ENCODE results near the gene EML4.

The EML4 gene

DNA sequence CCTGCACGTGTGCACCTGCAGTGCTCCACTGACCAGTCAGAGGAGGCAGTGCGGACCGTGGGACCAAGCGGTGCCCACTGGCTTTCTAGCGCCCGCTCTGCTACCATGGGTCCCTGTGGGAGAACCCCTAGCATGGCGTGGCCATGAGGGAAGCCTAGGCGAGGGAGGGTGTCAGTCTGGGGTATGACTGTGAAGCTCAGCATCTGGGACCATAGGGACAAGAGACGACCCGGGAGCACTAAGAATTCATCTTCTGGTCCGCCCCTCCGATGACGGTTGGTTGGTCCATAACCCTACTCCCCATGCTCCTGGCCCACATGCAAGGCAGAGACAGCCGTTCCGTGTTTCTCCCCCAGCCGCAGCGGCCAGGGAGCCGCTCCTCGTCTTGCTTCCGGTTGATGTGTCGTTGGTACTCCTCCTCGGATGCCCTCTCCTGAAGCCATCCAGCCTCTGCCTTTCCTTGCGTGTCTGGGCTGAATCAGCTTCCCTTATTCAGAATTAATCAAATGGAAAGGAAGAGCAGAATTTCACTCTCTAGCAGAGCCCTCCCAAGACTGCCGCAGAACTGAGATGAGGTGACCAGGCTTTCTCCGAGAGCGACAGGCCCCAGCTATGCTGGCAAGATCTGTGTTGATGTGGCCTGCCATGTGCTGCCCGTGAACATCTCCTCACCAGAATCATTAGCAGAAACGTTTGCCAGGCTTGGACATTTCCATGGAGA lies 168.9 kb downstream of the EML4 start:
- no peak for TF ChIP-seq CTCF (IDR thresholded peaks at IDR 0.05; ENCODE audit: borderline replicate concordance, control extremely low read depth, extremely low read depth, insufficient read depth, missing control alignments)
- DNase-seq (ENCODE audit: low spot score) = no peak
- in situ Hi-C loops (cut with MboI; ENCODE audit: low sequenced_read_pairs, unreplicated experiment) = no loop called here

- DNase-seq (ENCODE audit: low spot score) = no peak
- TF ChIP-seq CTCF (IDR thresholded peaks at IDR 0.05; ENCODE audit: borderline replicate concordance, control extremely low read depth, extremely low read depth, insufficient read depth, missing control alignments) = no peak
- in situ Hi-C loops (cut with MboI; ENCODE audit: low sequenced_read_pairs, unreplicated experiment) = no loop called here
Measured at GRCh38 chr2:42338567-42339190, 169.5 kb downstream of the EML4 start.

GRCh38 chr2:42339191-42339912 lies 170.2 kb downstream of the EML4 start:
- TF ChIP-seq CTCF (IDR thresholded peaks at IDR 0.05; ENCODE audit: borderline replicate concordance, control extremely low read depth, extremely low read depth, insufficient read depth, missing control alignments) = no peak
- no peak for DNase-seq (ENCODE audit: low spot score)
- in situ Hi-C loops (cut with MboI; ENCODE audit: low sequenced_read_pairs, unreplicated experiment) = no loop called here

GRCh38 chr2:42340045-42340937 lies 171.1 kb downstream of the EML4 start:
- TF ChIP-seq CTCF (IDR thresholded peaks at IDR 0.05; ENCODE audit: borderline replicate concordance, control extremely low read depth, extremely low read depth, insufficient read depth, missing control alignments) = no peak
- in situ Hi-C loops (cut with MboI; ENCODE audit: low sequenced_read_pairs, unreplicated experiment) = no loop called here

DNA sequence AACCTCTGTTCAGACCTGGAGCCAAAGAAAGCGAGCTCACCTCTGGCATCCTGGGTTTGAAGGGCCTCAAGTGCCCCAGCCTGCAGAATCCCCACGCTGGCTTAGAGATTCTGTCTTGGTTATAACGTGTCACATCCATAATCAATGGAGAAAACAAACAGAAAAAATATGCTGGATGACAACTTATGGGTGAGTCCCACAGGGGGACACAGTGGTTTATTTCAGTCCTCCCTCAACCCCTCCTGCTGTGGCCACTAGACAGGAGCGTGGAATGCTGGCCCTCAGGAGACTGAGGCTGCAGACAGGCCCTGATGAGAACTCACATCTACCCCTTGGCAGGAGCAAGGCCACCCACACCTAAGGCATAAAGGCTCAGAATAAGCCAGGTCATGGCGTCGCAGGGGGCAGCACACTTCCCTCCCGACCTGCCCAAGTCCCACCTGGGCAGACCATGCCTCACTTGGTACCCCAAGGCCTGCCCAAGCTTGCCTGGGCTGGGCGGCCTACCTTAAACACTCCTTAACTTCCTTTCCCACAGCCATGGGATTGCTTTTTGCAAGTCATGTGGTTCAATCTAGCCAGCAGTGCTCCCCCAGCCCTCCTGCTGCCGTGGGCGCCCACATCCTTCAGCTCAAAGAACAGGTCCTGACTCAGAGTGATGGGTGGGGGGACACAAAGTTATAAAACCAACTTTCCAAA lies 171.9 kb downstream of the EML4 start:
- no peak for DNase-seq (ENCODE audit: low spot score)
- in situ Hi-C loops (cut with MboI; ENCODE audit: low sequenced_read_pairs, unreplicated experiment) = no loop called here
- no peak for TF ChIP-seq CTCF (IDR thresholded peaks at IDR 0.05; ENCODE audit: borderline replicate concordance, control extremely low read depth, extremely low read depth, insufficient read depth, missing control alignments)

More at GRCh38 chr2:42340045-42340937, 171.1 kb downstream of the EML4 start:
- no peak for DNase-seq (ENCODE audit: low spot score)

All from GM13976 (cell line).